GM21515 (cell line): Measurements from ENCODE around the gene TESK2.
"Not testable (repeated sequence)": the region's sequence is repeated elsewhere in the genome, so short reads cannot be mapped to it uniquely, and the experiment has no call there.

Source experiments
- ATAC-seq: cut with Tn5 transposase; IDR thresholded peaks from one replicate; pipeline ENCODE4 v1.9.1; 2021; ENCODE audit not compliant: unreplicated experiment

Gene TESK2, protein sequence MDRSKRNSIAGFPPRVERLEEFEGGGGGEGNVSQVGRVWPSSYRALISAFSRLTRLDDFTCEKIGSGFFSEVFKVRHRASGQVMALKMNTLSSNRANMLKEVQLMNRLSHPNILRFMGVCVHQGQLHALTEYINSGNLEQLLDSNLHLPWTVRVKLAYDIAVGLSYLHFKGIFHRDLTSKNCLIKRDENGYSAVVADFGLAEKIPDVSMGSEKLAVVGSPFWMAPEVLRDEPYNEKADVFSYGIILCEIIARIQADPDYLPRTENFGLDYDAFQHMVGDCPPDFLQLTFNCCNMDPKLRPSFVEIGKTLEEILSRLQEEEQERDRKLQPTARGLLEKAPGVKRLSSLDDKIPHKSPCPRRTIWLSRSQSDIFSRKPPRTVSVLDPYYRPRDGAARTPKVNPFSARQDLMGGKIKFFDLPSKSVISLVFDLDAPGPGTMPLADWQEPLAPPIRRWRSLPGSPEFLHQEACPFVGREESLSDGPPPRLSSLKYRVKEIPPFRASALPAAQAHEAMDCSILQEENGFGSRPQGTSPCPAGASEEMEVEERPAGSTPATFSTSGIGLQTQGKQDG

DNA sequence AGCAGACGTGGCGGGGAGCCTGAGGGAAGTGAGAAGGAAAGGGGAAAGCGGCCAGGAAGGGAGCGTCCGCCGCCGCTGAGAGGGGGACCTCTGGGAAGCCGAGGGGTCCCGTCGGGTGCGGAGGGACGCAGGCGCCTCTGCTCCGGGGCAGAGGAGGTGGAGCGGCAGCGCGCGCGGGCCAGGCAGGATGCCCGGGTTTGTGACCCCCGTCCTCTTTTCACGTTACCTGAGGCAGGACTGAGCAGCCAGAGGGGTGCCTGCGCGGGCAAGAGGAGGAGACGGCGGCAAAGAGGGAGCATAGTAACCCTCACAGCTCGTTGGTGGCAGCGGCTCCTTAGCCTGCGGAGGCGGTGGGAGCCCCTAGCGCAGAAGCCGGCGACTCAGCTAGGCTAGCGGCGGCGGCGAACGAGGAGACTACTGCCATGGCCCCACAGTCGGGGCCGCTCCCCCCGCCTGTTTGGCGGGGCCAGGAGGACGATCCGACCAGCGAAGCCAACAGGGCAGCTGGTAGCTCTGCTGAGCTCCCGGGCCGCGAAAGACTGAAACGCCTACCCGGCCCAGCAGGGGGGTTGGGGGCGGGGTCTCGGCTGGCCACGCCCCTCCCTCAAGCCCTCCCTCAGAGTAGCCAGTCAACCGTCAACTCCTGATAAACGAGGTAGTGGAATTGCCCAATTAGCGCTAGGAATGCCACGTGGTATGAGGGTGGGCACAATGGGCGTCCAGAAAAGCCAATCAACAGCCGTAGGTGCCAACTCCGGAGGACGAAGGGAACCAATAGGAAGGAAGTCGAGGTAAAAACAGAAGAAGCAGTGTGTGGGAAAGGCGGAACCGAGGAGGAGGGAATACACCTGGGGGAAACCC is at the start of gene TESK2:
Gene TESK2, minus strand, starts transcription at position 538 of the 861 bp plus-strand sequence. CDS start 33,378 bp downstream, outside the sequence.
- ATAC-seq = peak; percentile 85

DNA sequence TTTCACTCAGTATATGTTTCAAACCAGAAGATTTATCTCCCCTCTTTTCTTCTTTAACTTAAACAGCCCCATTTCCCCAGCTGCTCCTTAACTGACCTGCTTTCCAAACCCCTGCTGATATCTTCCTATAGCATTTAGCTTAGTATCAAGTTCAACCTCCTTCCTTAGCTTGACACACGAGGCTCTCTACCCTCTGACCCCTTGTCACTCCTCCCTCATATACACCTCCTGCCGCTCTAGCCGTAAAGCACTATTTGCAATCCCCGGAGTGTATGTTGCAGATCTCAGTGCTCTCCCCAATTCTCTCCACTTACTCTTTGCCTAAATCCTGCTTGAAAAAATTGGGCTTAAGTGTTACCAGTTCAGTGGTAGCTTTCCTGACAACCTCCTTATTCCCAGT is 45.9 kb upstream of the TESK2 start:
- ATAC-seq = no peak

DNA sequence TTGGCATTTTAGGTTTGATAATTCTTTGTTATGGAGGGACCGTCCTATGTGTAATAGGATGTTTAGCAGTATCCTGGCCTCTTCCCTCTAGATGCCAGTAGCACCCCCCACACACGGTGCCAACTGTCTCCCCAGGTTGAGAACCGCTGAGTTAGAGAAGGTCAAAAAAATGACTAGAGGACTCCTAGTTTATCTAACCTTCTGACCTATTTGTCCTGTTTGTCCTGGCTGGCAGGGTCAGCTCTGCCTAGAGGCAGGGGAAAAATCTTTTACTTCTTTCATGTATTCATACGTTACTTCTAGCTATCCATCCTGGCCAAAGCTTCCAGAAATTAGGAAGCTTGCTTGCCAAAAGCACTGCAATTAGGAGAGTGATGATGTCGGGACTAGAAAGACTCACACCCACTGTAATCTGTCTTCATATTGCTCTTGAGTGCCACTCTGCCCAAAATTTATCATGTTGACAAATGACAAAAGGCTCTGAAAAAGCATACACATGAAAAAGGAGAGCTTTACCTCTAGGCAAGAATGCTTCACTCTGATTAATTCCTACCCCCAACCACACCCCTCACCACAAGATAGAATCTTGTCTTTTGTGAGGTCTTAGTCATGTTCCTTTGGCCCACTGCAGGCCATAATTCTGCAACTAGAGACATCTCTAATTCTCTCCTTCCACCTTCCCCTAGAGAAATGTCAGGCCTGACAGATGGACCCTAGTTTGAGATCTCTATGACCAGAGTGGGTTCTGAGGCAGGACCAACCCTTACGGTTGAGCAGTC is 45.2 kb upstream of the TESK2 start:
- ATAC-seq = no peak

DNA sequence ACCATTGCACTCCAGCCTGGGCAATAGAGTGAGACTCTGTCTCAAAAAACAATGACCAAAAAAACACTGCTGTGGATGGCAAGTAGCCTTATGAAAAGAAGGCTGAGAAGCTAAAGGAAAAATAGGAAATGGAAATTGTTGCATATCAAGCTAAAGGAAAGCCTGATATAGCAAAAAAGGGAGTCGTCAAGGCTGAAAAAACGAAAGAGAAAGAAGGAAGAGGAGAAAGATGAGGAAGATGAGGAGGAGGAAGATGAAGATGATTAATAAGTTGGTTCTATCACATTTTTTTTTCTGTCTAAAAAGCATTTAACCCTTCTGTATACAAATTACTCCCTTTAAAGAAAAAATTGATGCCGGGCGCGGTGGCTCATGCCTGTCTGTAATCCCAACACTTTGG is 40.9 kb upstream of the TESK2 start:
- no peak for ATAC-seq

DNA sequence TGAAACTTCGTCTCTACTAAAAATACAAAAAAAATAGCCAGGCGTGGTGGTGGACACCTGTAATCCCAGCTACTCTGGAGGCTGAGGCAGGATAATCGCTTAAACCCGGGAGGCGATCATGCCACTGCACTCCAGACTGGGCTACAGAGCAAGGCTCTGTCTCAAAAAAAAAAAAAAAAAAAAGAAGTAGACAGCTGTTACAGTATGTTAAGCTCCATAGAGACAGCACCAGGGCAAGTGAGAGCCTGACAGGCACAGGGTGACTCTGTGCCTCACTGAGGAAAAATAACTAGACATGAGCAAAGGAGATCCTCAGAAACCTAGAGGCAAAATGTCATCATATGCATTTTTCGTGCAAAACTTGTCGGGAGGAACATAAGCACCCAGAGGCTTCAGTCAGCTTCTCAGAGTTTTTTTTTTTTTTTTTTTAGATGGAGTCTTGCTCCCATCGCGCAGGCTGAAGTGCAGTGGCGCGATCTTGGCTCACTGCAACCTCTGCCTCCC is 39.7 kb upstream of the TESK2 start:
- ATAC-seq = no peak

DNA sequence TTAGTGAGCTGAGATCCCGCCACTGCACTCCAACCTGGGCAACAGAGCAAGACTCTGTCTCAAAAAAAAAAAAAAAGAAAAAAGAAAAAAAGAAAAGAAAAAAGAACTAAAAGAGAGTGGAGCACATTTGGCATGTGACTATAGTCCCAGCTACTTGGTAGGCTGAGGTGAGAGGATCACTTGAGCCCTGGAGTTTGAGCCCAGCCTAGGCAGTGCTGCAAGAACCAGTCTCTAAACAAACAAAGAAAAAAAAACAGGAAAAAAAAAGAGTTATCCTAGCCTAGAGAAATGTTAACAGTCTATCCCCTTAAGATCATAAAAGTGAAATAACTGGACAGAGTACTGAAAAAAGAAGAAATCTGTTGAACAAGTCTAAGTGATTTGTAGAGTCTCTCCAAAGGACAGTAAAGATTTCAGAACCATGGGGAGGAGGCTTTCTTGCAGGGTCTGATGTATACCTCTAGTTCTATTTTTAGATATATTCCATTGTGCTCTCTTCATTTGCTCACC is 35.2 kb upstream of the TESK2 start:
- ATAC-seq = no peak

DNA sequence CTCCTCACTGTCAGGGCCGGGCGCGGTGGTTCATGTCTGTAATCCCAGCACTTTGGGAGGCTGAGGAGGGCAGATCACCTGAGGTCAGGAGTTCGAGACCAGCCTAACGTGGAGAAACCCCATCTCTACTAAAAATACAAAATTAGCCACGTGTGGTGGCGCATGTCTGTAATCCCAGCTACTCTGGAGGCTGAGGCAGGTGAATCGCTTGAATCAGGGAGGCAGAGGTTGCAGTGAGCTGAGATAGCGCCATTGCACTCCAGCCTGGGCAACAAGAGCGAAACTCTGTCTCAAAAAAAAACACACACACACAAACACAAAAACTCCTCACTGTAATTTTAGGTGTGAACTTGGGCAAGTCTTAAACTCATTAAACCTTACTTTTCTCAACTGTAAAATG is 33.0 kb upstream of the TESK2 start:
- ATAC-seq = not testable (repeated sequence)

DNA sequence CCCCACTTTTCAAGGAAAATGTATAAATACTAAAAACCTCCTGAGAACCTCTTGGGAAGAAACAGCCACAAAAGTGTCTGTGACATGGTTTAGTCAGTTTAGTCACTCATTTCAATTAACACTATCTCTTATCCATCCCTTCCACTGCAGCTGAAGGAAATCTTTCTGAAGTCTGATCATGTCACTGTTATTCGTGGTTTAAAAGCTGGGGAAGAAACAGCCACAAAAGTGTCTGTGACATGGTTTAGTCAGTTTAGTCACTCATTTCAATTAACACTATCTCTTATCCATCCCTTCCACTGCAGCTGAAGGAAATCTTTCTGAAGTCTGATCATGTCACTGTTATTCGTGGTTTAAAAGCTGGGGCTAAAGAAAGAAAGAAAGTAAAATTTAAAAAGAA is 32.6 kb upstream of the TESK2 start:
- not testable (repeated sequence) for ATAC-seq

DNA sequence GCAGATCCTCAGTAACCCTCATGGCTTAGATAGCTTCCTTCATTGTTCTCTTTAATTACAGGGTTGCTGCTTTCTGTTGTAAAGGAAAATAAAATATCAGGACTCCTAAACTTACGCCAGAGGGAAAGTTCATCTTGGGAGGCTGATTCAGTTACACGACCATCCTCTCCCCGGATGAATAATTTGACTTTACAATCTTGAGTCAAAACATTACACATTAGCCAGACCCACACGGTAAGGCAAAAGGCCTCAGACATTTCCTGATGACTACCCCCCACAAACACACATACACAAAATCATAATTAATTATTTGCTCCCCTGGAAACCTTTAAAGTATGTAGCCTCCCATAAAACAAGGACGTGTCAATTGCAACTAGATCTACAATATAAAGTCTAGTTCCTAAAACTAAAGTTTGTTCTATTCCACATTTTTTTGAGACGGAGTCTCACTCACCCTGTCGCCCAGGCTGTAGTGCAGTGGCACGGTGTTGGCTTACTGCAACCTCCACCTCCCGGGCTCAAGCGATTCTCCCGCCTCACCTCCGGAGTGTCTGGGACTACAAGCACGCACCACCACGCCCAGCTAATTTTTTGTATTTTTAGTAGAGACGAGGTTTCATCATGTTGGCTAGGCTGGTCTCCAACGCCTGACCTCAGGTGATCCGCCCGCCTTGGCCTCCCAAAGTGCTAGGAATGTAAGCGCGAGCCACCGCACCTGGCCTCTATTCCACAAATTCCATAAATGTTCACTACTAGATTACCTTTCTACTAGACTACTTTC is 31.6 kb upstream of the TESK2 start:
- ATAC-seq = peak; percentile 9

DNA sequence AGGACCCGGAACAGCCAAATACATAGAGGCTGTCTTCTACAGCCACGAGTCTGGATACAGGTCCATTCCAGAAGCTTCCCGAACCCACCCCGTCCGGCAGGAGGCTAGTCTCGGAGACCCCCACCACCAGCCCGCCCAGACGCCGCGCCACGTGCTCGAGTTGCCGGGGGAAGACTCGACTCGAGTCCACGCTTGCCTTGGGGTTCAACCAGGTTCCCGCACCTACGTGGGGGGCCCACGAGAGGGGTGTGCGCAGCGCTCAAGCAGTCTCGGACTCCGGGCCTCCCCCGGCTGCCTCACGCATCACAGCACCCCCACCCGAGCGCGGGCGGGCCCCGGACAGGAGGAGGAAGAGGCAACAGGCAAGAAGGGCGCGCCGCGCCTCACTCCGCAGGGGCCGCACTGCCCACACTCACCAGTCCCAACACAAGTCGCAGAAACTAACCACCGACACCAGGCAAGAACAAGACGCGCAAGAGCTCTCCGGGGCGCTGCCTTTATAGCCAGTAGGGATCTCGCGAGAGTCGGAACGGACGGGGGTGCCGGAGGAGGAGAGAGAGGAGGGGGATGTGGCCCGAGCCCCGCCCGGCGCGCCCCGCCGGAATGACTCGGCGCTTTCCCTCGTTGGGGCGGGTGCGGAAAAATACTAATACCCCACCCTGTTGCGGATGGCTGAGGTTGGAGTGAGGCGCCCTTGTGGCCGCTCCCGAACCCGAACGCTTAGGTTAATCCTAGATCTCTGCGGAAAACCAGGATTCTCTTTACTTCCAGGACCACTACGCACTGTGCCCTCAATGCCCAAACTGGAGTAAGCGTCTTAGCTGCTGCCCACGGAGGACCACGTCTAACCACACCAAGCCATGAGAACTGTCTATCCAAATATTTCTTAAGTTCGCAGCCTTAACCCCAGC is 30.7 kb upstream of the TESK2 start, which contains the start of gene PRDX1:
Gene PRDX1, minus strand, starts transcription at position 472 of the 911 bp plus-strand sequence. CDS start 2,841 bp downstream, outside the sequence.
- peak; percentile 81 for ATAC-seq

DNA sequence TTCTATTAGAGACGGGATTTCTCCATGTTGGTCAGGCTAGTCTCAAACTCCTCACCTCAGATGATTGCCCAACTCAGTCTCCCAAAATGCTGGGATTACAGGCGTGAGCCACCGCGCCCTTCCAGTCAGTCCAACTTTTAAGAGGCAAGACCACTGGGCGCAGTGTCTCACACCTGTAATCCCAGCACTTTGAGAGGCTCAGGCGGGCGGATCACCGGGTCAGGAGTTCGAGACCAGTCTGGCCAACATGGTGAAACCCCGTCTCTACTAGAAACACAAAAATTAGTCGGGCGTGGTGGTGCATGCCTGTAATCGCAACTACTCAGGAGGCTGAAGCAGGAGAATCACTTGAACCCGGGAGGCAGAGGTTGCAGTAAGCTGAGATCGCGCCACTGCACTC is 28.8 kb upstream of the TESK2 start:
- ATAC-seq = not testable (repeated sequence)

DNA sequence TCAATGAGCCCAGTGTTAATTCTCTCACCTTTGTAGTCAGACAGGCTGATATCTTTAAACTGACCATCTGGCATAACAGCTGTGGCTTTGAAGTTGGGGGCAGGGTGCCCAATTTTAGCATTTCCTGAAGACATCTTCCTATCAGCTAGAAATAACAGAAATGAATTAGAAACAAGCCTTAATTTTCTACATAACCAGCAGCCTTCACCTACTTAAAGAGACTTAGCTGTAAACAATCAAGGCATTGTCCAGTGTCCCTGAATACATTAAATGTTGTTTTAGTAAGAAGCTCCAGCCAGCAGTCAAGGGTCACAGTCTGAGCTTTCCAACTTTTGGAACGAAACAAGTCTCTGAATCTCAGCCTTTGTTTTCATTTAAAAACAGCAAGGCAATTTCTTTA is 27.9 kb upstream of the TESK2 start:
- no peak for ATAC-seq

DNA sequence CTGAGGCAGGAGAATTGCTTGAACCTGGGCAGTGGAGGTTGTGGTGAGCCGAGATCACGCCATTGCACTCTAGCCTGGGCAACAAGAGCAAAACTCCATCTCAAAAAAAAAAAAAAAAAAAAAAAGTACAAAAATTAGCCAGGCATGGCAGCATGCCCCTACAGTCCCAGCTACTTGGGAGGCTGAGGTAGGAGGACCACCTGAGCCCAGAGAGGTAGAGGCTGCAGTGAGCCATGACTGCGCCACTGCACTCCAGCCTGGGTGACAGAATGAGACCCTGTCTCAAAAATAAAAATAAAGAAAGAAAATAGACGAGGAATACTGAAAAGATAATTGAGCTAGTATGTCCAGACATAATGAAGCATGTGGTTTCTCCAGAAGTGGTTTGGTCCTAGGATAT is 27.4 kb upstream of the TESK2 start:
- ATAC-seq = not testable (repeated sequence)

DNA sequence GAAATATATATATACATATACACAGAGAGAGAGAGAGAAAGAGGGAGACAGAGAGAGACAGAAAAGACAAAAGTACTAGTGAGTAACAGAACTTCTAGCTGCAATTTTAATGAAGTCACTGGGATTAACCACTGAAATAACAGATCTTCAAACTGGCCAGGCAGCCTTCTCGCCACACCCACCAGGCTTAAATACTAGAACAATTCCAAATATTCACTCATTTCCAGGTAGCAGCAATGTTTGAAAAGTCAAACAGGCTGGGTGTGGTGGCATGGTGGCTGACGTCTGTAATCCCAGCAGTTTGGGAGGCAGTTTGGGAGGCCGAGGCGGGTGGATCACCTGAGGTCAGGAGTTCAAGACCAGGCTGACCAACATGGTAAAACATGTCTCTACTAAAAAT is 25.5 kb upstream of the TESK2 start:
- no peak for ATAC-seq

DNA sequence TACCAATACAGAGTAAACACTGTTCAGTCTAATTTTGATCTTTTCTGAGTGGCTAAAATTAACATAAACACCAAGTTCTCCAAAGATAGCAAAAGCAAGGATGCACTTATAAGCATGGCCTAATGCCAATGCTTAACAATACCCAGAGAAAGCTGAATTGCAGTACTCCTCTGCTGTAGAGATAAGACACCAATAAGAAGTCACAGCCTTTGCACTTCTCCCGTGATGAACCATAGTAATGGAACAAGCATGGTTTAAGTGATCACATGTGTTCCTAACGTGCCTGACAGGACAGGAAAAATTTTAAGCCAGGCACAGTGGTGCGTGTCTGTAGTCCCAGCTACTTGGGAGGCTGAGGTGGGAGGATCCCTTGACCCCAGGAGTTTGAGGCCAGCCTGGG is 25.1 kb upstream of the TESK2 start:
- ATAC-seq = no peak

DNA sequence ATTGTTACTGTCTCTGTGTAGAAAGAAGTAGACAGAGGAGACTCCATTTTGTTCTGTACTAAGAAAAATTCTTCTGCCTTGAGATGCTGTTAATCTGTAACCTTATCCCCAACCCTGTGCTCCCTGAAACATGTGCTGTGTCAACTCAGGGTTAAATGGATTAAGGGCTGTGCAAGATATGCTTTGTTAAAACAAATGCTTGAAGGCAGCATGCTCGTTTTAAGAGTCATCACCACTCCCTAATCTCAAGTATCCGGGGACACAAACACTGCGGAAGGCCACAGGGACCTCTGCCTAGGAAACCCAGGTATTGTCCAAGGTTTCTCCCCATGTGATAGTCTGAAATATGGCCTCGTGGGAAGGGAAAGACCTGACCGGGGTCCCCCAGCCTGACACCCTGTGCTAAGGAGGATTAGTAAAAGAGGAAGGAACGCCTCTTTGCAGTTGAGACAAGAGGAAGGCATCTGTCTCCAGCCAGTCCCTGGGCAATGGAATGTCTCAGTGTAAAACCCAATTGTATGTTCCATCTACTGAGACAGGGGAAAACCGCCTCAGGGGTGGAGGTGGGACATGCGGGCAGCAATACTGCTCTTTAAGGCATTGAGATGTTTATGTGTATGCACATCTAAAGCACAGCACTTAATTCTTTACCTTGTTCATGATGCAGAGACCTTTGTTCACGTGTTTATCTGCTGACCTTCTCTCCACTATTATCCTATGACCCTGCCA is 22.7 kb upstream of the TESK2 start:
- not testable (repeated sequence) for ATAC-seq

DNA sequence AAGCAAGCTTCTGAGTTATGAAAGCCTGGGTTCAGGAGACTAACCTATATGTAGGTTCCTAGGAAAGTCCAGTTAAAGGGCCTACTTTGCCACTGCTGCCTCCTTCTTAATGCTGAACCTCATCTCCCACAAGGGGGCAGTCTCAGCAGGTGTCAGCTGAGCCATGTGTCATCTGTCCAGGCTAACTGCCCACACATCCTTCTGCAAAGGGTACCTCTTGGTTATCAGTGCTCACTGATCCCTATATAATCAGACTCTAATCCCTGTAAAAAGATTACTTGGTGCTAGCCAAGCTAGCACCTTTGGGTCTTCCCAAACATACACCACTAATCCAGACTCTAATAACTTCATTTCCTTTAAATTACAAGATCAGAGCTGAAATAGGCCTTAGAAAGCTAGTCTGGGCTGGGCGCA is 21.7 kb upstream of the TESK2 start:
- no peak for ATAC-seq

DNA sequence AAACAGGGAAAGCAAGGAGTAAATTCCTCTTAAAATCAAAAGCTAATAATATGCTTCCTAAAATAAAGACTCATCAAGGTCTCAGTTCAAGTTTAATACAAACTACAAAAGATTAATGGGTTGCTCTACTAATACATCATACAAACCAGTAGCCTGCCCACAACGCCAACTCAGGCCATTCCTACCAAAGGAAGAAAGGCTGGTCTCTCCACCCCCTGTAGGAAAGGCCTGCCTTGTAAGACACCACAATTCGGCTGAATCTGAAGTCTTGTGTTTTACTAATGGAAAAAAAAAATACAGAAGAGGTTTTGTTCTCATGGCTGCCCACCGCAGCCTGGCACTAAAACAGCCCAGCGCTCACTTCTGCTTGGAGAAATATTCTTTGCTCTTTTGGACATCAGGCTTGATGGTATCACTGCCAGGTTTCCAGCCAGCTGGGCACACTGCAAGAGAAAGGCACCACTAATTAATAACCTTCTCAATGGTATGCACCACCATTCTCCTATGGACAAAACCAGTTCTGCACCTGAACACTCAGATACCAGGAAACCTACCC is 20.1 kb upstream of the TESK2 start:
- ATAC-seq = no peak
